Mammary microvascular endothelial cell (primary cell): ENCODE measurements around the gene NATD1. TPM values are rescaled to one million over a fixed set of nuclear protein-coding genes. Genes with fewer than 3 reads are reported as not detected.

Experiments used
- total RNA-seq: library from RNA; depleted of rRNA; stranded (reverse); fragments of >200 nt; gene quantifications from 2 replicates; pipeline ENCODE4 v1.2.3, GENCODE V29; 2015

NATD1 gene, protein sequence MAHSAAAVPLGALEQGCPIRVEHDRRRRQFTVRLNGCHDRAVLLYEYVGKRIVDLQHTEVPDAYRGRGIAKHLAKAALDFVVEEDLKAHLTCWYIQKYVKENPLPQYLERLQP
- 4.3 and 5.1 TPM in 2 replicates for total RNA-seq

DNA sequence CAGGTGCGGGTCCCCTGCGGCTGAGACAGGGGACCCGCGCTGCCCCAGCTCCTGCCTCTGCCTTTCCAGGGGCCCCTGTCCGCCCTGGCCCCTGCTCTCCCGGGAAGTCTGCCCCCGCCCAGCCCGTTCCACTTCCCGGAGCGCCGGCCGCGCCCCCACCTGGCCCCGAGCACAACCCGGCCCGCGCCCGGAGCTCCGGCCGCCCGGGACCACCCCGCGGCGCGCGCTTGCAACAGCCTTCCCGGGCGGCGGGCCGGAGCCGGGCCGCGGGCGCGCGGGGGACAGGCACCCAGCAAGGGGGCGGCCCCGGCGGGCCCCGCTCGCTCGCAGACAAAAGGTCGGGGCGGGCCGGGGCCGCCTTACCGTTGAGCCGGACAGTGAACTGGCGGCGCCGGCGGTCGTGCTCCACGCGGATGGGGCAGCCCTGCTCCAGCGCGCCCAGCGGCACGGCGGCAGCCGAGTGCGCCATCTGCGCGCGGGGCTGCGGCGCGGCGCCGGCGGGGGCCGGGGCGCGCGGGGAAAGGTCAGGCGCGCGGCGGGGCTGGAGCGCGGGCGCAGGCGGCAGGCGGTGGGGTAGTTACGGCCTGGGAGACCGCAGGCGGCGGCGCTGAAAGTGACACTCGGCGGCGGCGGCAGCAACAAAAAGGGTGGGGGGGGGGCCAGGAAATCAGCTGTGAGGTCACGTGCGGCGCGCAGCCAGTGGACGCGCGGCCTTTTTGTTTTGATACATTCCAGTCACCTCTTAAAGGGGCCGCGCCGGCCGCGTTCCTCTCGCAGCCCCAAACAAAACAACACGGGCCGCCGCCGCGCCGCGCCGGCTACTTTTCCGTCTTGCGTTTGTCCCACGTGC is at the start of gene NATD1:
Gene NATD1, minus strand, starts transcription at position 615 of the 850 bp plus-strand sequence. Its CDS starts 146 bp downstream, at position 469.

GRCh38 chr17:21284319-21285163 is 31.3 kb upstream of the NATD1 start, which contains the start of gene MAP2K3:
MAP2K3 (plus strand) TSS chr17:21284711; CDS start chr17:21284921, 210 bp downstream.

DNA sequence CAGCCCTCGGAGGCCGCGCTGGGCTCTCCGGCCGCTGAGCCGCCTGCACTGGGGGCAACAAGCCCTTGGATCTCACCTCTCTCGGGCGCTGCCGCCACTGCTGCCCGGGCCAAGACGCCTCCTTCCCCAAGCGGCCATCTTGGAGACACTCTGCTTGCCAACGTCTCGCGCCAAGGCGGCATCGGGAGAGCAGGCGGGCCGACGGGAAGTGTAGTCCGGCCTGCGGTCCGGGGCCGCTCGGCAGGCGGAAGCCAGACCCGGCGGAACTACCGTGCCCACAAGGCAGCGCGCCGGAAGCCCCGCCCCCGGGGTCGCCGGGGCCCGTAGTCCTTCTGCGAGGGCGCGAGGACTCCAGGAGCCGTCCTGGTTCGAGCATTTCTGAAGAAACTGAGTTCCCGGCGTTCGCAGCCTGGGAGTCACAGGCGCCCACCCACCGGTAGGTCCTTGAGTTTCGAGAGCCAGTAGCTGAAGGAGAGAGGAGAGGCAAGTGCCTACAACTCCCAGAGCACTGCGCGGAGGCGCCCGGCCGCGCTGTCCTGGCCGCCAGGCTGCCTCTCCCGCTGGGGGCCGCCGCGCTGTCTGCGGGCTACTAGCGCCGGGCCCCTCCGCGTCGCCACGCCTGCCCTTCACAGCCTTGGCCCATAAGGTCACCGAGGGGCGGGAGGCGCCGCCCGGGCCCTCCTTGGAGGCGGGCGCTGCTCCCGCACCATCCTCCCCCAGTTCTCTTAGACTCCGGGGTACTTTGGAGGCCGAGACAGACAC is 39.0 kb downstream of the NATD1 start, which contains the start of gene TMEM11:
Gene TMEM11, minus strand, starts transcription at position 147 of the 762 bp plus-strand sequence. Its CDS starts 9 bp downstream, at position 138.

Other genes with a start within 250 kb of the NATD1 start
- 133 and 149 TPM in 2 replicates for gene USP22, start 210.4 kb downstream of the NATD1 start, total RNA-seq
- gene DHRS7B, start 126.4 kb downstream of the NATD1 start, total RNA-seq = 13.1 and 28.5 TPM in 2 replicates
- 40.9 and 41.3 TPM in 2 replicates for gene TMEM11, start 39.2 kb downstream of the NATD1 start, total RNA-seq
- 28.4 and 37.8 TPM in 2 replicates for gene MAP2K3, start 31.3 kb upstream of the NATD1 start, total RNA-seq
- 0.25 and 0.67 TPM in 2 replicates for gene KCNJ12, start 122.9 kb upstream of the NATD1 start, total RNA-seq